GM12891 (cell line): ENCODE results near the gene CCDC50.

Source experiments
- POLR2AphosphoS5 ChIP-seq: IDR thresholded peaks from 2 replicates; pipeline ENCODE4 v1.6.1; 2011; ENCODE audit warnings: low read depth, low read length, control low read depth
- SPI1 ChIP-seq: IDR thresholded peaks from 2 replicates; pipeline ENCODE4 v1.6.1; 2011; ENCODE audit warnings: low read depth, low read length, control low read depth

DNA sequence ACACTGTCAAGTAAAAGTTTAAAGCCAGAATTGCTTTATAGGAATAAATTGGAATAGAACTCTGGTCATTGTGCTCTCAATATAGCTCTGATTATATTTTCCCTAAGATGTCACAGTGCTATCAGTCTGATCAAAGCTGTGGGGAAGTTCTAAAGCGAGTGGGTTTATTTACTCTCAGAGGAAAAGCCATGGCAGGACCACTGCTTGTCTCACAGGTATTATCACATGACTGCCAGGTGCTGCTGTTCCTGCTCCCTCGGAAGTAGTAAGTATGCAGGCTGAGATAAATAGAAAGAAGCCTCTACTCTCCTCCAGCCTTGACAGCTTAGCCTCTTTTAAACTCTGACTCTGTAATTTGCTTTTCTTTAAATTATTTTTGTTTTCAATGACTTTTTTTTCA lies 50.3 kb downstream of the CCDC50 start:
- TF ChIP-seq SPI1, result no peak
- TF ChIP-seq POLR2AphosphoS5, result no peak
